Liver (tissue), 9 donors: Measurements from ENCODE around the gene TBC1D14. TPM values are rescaled to one million over a fixed set of nuclear protein-coding genes. Genes with fewer than 3 reads are reported as not detected.

Source experiments
- DNase-seq: peaks from one replicate; pipeline ENCODE4 v3.0.0-alpha.2; 2017; ENCODE audit warnings: low spot score
- H3K27ac ChIP-seq, 2 donors: one replicate each; pipeline ENCODE4 v1.7.0; 2013; ENCODE audit warnings: inconsistent platforms in 2 of 2, low read length in 2 of 2, control low read depth in 1 of 2, low read depth in 1 of 2, mild to moderate bottlenecking in 1 of 2
- H3K27me3 ChIP-seq, 4 donors: one replicate each; pipeline versions ENCODE4 v1.6.1 to v1.7.0; 2013; ENCODE audit warnings: low read length in 3 of 4, inconsistent platforms in 1 of 4, mild to moderate bottlenecking in 1 of 4, moderate library complexity in 1 of 4; ENCODE audit not compliant: control insufficient read depth in 4 of 4, insufficient read depth in 4 of 4
- H3K36me3 ChIP-seq, 4 donors: one replicate each; pipeline versions ENCODE4 v1.6.1 to v1.7.0; 2013; ENCODE audit warnings: low read length in 3 of 4, mild to moderate bottlenecking in 3 of 4, low read depth in 1 of 4, moderate library complexity in 1 of 4; ENCODE audit not compliant: control insufficient read depth in 4 of 4, insufficient read depth in 3 of 4
- H3K4me1 ChIP-seq, 4 donors: one replicate each; pipeline versions ENCODE4 v1.6.1 to v1.7.0; 2013; ENCODE audit warnings: low read length in 3 of 4, mild to moderate bottlenecking in 3 of 4, moderate library complexity in 1 of 4; ENCODE audit not compliant: control insufficient read depth in 4 of 4, insufficient read depth in 4 of 4
- H3K4me3 ChIP-seq, 3 donors: one replicate each; pipeline versions ENCODE4 v1.6.1 to v1.7.0; 2013; ENCODE audit warnings: low read length in 3 of 3, control low read depth in 1 of 3, low read depth in 1 of 3, mild to moderate bottlenecking in 1 of 3
- H3K9ac ChIP-seq, 2 donors: one replicate each; pipeline ENCODE4 v1.7.0; 2013; ENCODE audit warnings: low read length in 2 of 2, mild to moderate bottlenecking in 2 of 2, moderate library complexity in 2 of 2, control low read depth in 1 of 2, low read depth in 1 of 2
- H3K9me3 ChIP-seq, 4 donors: one replicate each; pipeline versions ENCODE4 v1.6.1 to v1.7.0; 2013; ENCODE audit warnings: low read length in 3 of 4; ENCODE audit not compliant: control insufficient read depth in 4 of 4
- CTCF ChIP-seq: fragments of 150-350 bp; IDR thresholded peaks from 2 replicates; pipeline ENCODE4 v1.5.1; 2017; ENCODE audit warnings: improper control_type of control experiment, low read depth, low read length; ENCODE audit not compliant: missing input control
- EGR1 ChIP-seq, 2 donors: IDR thresholded peaks; 2 replicates each; pipeline ENCODE4 v1.6.1; 2016 to 2018; ENCODE audit warnings: antibody characterized with exemption in 2 of 2, low read depth in 2 of 2
- FOXA1 ChIP-seq: IDR thresholded peaks from 2 replicates; pipeline ENCODE4 v1.6.1; 2016; ENCODE audit warnings: antibody characterized with exemption
- FOXA2 ChIP-seq: IDR thresholded peaks from 2 replicates; pipeline ENCODE4 v1.6.1; 2016; ENCODE audit warnings: antibody characterized with exemption
- GABPA ChIP-seq, 2 donors: IDR thresholded peaks in 1 of 2; conservative IDR thresholded peaks in 1 of 2; 2 replicates each; pipeline ENCODE4 v1.6.1; 2016; ENCODE audit warnings: antibody characterized with exemption in 2 of 2, mild to moderate bottlenecking in 1 of 2, moderate library complexity in 1 of 2
- HNF4A ChIP-seq, 2 donors: conservative IDR thresholded peaks; 2 replicates each; pipeline ENCODE4 v1.6.1; 2016; ENCODE audit warnings: antibody characterized with exemption in 2 of 2, mild to moderate bottlenecking in 2 of 2
- HNF4G ChIP-seq: IDR thresholded peaks from 2 replicates; pipeline ENCODE4 v1.6.1; 2016; ENCODE audit warnings: antibody characterized with exemption
- JUND ChIP-seq, 2 donors: IDR thresholded peaks; 2 replicates each; pipeline ENCODE4 v1.6.1; 2016; ENCODE audit warnings: antibody characterized with exemption in 2 of 2
- MAX ChIP-seq: IDR thresholded peaks from 2 replicates; pipeline ENCODE4 v1.6.1; 2016; ENCODE audit warnings: antibody characterized with exemption
- NR2F2 ChIP-seq: IDR thresholded peaks from 2 replicates; pipeline ENCODE4 v1.6.1; 2016; ENCODE audit warnings: antibody characterized with exemption
- RAD21 ChIP-seq, 2 donors: IDR thresholded peaks; 2 replicates each; pipeline ENCODE4 v1.6.1; 2016; ENCODE audit warnings: antibody characterized with exemption in 2 of 2, mild to moderate bottlenecking in 2 of 2
- REST ChIP-seq: IDR thresholded peaks from 2 replicates; pipeline ENCODE4 v1.6.1; 2016; ENCODE audit warnings: antibody characterized with exemption, mild to moderate bottlenecking
- RXRA ChIP-seq, 2 donors: IDR thresholded peaks; 2 replicates each; pipeline ENCODE4 v1.6.1; 2017 to 2018; ENCODE audit warnings: antibody characterized with exemption in 2 of 2, mild to moderate bottlenecking in 1 of 2
- SP1 ChIP-seq: IDR thresholded peaks from 2 replicates; pipeline ENCODE4 v1.6.1; 2018; ENCODE audit warnings: antibody characterized with exemption, mild to moderate bottlenecking
- TAF1 ChIP-seq: conservative IDR thresholded peaks from 2 replicates; pipeline ENCODE4 v1.6.1; 2016; ENCODE audit warnings: antibody characterized with exemption, mild to moderate bottlenecking
- YY1 ChIP-seq: IDR thresholded peaks from 2 replicates; pipeline ENCODE4 v1.6.1; 2016; ENCODE audit warnings: antibody characterized with exemption, mild to moderate bottlenecking
- ZBTB33 ChIP-seq: IDR thresholded peaks from 2 replicates; pipeline ENCODE4 v1.6.1; 2016; ENCODE audit warnings: antibody characterized with exemption
- WGBS: extraction: QIAGEN DNeasy Blood & Tissue Kit; methylation state at CpG from one replicate; pipeline ENCODE4 v1.1.7; 2013; 5-methylcytosine and 5-hydroxymethylcytosine counted together
- polyA plus RNA-seq, 2 donors: library from polyadenylated mRNA; stranded (reverse) in 1 of 2; unstranded in 1 of 2; fragments of 200-250 nt in 1 of 2; fragments of >200 nt in 1 of 2; fragmentation: Nextera tagmentation in 1 of 2; extraction: Ambion mirVana in 1 of 2; gene quantifications; one replicate each; pipeline versions ENCODE4 v1.2.1 to v1.2.3, GENCODE V29; 2013 to 2015
- total RNA-seq, 2 donors: library from RNA; depleted of rRNA; stranded (reverse); fragments of >200 nt; gene quantifications; one replicate each; pipeline ENCODE4 v1.2.3, GENCODE V29; 2014
- TF ChIP-seq, protein P1 (sequence below): IDR thresholded peaks from 2 replicates; pipeline ENCODE4 v1.6.1; 2016; ENCODE audit warnings: antibody characterized with exemption
- donor health status: healthy.
- donor health status: healthy.
- donor health status: healthy.
- donor health status: healthy.
- donor health status: healthy.

Gene TBC1D14
- total and polyA plus RNA-seq, 4 donors, result 10.0 to 45.2 (median 22.7) TPM

DNA sequence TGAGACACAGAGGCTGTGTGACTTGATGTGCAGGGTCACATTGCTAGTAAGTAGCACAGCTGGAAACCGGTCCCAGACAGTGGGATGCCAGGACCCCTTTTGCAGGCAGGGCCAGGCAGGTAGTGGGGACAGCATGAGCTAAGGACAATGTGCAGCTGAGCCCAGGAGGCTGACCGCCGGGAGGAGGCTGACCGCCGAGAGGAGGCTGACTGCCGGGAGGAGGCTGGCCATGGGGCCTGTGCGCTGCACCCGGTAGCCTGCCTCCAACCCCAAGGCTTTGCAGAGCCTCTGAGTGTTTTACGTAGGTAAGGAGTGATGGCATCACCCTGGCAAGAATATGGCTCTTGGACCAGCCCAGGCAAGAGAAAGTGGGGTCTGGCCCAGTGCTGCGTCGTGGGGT lies 58.9 kb downstream of the TBC1D14 start:
- WGBS, result 80% methylated on average over 11 of the region's 11 CpGs

More for the DNA sequence above, 58.9 kb downstream of the TBC1D14 start:
- Histone ChIP-seq H3K9ac (no peak overlapping the region), H3K4me3 (no peak overlapping the region), H3K36me3 (peaks cover 0 to 15% (median 3%) of the 10 kb centered on the region in 4 donors), H3K9me3 (no peaks in the 10 kb centered on the region), H3K27me3 (no peaks in the 10 kb centered on the region), H3K27ac (no peak overlapping the region), H3K4me1 (peaks cover 0 to 26% (median 12%) of the 10 kb centered on the region in 4 donors)
- TF ChIP-seq EGR1 (IDR thresholded peaks at IDR 0.05; ENCODE audit: low read depth in 2 of 2) (no peak), RXRA (IDR thresholded peaks at IDR 0.05) (no peak), GABPA (IDR thresholded peaks at IDR 0.05 in 1 of 2, conservative IDR thresholded peaks at IDR 0.05 in 1 of 2) (no peak), HNF4G (no peak), REST (no peak), FOXA2 (no peak), NR2F2 (no peak), YY1 (no peak), HNF4A (conservative IDR thresholded peaks at IDR 0.05) (no peak), TAF1 (no peak), JUND (IDR thresholded peaks at IDR 0.05) (no peak), CTCF (no peak), ZBTB33 (no peak), MAX (no peak), SP1 (no peak), RAD21 (IDR thresholded peaks at IDR 0.05) (no peak), FOXA1 (no peak)
- TF ChIP-seq, protein P1, sequence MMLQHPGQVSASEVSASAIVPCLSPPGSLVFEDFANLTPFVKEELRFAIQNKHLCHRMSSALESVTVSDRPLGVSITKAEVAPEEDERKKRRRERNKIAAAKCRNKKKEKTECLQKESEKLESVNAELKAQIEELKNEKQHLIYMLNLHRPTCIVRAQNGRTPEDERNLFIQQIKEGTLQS, result no peak
- DNase-seq, result no peak
